ENCODE results near the gene MYOG. TPM values are rescaled to one million over a fixed set of nuclear protein-coding genes. Genes with fewer than 3 reads are reported as not detected.

The MYOG gene
- total and polyA plus RNA-seq, 12 donors = 0.06 TPM; not detected in 11

DNA sequence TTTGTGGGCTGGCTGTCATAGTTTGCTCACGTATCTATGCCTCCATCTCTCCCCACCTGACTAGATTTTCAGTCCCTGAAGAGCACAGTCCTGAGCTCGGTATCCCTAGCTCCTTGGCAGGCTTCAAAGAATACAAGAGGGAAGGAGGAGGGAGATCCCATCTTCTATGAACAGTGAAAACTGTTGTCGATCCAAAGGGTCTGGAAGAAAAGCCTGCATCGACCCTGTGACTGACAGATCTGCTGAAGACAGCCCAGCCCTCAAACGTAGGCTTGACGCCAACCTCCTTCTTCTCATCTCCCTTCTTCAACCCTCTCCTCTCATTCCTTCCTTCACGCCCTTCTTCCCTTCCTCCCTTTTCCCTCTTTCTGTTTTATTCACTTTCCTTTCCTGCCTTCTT is 28.4 kb upstream of the MYOG start:
- DNase-seq (no peak), ATAC-seq (no peak)
- intact Hi-C loops (cut with DNase I) = no loop called here
- H3K27me3 ChIP-seq = peaks cover 0 to 55% (median 18%) of the 10 kb centered on the region in 7 donors
- TF ChIP-seq, protein P1, sequence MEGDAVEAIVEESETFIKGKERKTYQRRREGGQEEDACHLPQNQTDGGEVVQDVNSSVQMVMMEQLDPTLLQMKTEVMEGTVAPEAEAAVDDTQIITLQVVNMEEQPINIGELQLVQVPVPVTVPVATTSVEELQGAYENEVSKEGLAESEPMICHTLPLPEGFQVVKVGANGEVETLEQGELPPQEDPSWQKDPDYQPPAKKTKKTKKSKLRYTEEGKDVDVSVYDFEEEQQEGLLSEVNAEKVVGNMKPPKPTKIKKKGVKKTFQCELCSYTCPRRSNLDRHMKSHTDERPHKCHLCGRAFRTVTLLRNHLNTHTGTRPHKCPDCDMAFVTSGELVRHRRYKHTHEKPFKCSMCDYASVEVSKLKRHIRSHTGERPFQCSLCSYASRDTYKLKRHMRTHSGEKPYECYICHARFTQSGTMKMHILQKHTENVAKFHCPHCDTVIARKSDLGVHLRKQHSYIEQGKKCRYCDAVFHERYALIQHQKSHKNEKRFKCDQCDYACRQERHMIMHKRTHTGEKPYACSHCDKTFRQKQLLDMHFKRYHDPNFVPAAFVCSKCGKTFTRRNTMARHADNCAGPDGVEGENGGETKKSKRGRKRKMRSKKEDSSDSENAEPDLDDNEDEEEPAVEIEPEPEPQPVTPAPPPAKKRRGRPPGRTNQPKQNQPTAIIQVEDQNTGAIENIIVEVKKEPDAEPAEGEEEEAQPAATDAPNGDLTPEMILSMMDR (IDR thresholded peaks at IDR 0.05) = no peak
- no peaks in the 10 kb centered on the region for H3K9me3 ChIP-seq
- WGBS, 2 donors = 75 to 78% methylated on average over 7 of the region's 7 CpGs
- no peaks in the 10 kb centered on the region for H3K36me3 ChIP-seq
- no peak overlapping the region for H3K27ac ChIP-seq
- no peak overlapping the region for H3K4me3 ChIP-seq
- peaks cover 0 to 12% (median 6%) of the 10 kb centered on the region in 9 donors for H3K4me1 ChIP-seq

GRCh38 chr1:203113308-203113707 is 27.5 kb upstream of the MYOG start:
- DNase-seq (no peak), ATAC-seq (no peak)
- TF ChIP-seq, protein P1 (IDR thresholded peaks at IDR 0.05) = no peak
- Histone ChIP-seq H3K36me3 (no peaks in the 10 kb centered on the region), H3K9me3 (no peaks in the 10 kb centered on the region), H3K27me3 (peaks cover 0 to 55% (median 13%) of the 10 kb centered on the region in 7 donors), H3K4me3 (no peak overlapping the region), H3K27ac (no peak overlapping the region), H3K4me1 (peaks cover 0 to 9% (median 4%) of the 10 kb centered on the region in 9 donors)
- WGBS, 2 donors = 58 to 89% methylated on average over 4 of the region's 4 CpGs
- intact Hi-C loops (cut with DNase I) = no loop called here

- H3K4me1 ChIP-seq = peaks cover 0 to under 1% (median 0%) of the 10 kb centered on the region in 9 donors
- H3K36me3 ChIP-seq = no peaks in the 10 kb centered on the region
- DNase-seq (no peak), ATAC-seq (no peak)
- TF ChIP-seq, protein P1 (IDR thresholded peaks at IDR 0.05) = no peak
- no peaks in the 10 kb centered on the region for H3K9me3 ChIP-seq
- intact Hi-C loops (cut with DNase I) = no loop called here
- peaks cover 0 to 55% (median 12%) of the 10 kb centered on the region in 7 donors for H3K27me3 ChIP-seq
- WGBS, 2 donors = 55 to 67% methylated on average over 2 of the region's 2 CpGs
- H3K4me3 ChIP-seq = no peak overlapping the region
- H3K27ac ChIP-seq = no peak overlapping the region
Measured at GRCh38 chr1:203112475-203112874, 26.7 kb upstream of the MYOG start.

DNA sequence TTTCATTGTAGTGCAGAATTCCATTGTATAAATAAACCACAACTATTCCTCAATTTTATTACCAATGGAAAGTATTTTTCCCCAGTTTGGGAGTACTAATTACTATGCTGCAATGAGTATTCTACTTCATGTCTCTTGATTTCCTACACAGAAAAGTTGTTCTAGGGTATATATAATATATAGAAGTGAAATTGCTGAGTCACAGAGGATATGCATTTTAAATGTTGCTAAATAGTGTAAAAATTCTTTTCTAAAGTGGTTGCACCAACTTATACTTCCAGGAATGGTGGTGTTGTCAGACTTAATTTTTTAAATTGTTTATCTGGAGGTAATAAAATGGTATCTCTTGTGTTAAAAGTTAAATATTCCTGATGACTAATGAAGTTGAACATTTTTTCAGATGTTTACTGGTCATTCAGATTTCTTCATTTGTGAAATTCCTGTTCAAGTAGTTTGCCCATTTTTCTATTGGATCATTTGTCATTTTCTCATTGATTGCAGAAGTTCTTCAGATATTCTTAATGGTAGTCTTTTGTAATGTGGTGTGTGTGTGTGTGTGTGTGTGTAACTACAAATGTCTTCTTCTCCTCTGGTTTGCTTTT is 19.1 kb upstream of the MYOG start:
- no peaks in the 10 kb centered on the region for H3K36me3 ChIP-seq
- H3K27me3 ChIP-seq = peaks cover 0 to 41% (median 13%) of the 10 kb centered on the region in 7 donors
- H3K27ac ChIP-seq = no peak overlapping the region
- ATAC-seq (no peak), DNase-seq (no peak)
- intact Hi-C loops (cut with DNase I) = no loop called here
- peaks cover 0 to 4% (median 0%) of the 10 kb centered on the region in 9 donors for H3K4me1 ChIP-seq
- H3K9me3 ChIP-seq = peaks cover 0 to 12% (median 0%) of the 10 kb centered on the region in 11 donors
- TF ChIP-seq, protein P1 (IDR thresholded peaks at IDR 0.05) = no peak
- no peak overlapping the region for H3K4me3 ChIP-seq
